Heart right ventricle (tissue), 16 donors: Measurements from ENCODE around the gene ABCA3. TPM values are rescaled to one million over a fixed set of nuclear protein-coding genes. Genes with fewer than 3 reads are reported as not detected.

Experiments used
- ATAC-seq, 8 donors: fragments of 200-7000 bp; cut with Tn5 transposase; one replicate each; pipeline ENCODE4 v1.9.1; 2020; ENCODE audit warnings: mild to moderate bottlenecking in 8 of 8, moderate library complexity in 8 of 8, moderate number of reproducible peaks in 1 of 8
- DNase-seq, 2 donors: peaks; one replicate each; pipeline ENCODE4 v3.0.0-alpha.2; 2020
- H3K27ac ChIP-seq, 10 donors: fragments of 200-600 bp; sonication (generic) in 2 of 10; one replicate each; pipeline versions ENCODE4 v1.5.0 to v1.8.0; 2020 to 2022; ENCODE audit warnings: mild to moderate bottlenecking in 3 of 10
- H3K27me3 ChIP-seq, 7 donors: fragments of 200-600 bp; one replicate each; pipeline ENCODE4 v1.8.0; 2021 to 2022; ENCODE audit warnings: mild to moderate bottlenecking in 2 of 7
- H3K36me3 ChIP-seq, 9 donors: fragments of 200-600 bp; sonication (generic) in 1 of 9; one replicate each; pipeline versions ENCODE4 v1.5.0 to v1.8.0; 2020 to 2022; ENCODE audit warnings: mild to moderate bottlenecking in 2 of 9
- H3K4me1 ChIP-seq, 9 donors: fragments of 200-600 bp; sonication (generic) in 1 of 9; one replicate each; pipeline versions ENCODE4 v1.5.0 to v1.8.0; 2020 to 2022; ENCODE audit warnings: mild to moderate bottlenecking in 4 of 9
- H3K4me3 ChIP-seq, 10 donors: fragments of 200-600 bp; sonication (generic) in 2 of 10; one replicate each; pipeline versions ENCODE4 v1.5.0 to v1.8.0; 2020 to 2022; ENCODE audit warnings: mild to moderate bottlenecking in 7 of 10, moderate library complexity in 2 of 10
- H3K9me3 ChIP-seq, 11 donors: fragments of 200-600 bp in 10 of 11; sonication (generic) in 2 of 11; one replicate each; pipeline versions ENCODE4 v1.5.0 to v1.8.0; 2013 to 2022; ENCODE audit warnings: mild to moderate bottlenecking in 2 of 11, control low read depth in 1 of 11, moderate library complexity in 1 of 11
- CTCF ChIP-seq, 9 donors: fragments of 200-600 bp; sonication (generic) in 2 of 9; IDR thresholded peaks; one replicate each; pipeline versions ENCODE4 v1.5.0 to v1.8.0; 2021 to 2022; ENCODE audit warnings: antibody characterized with exemption in 9 of 9, mild to moderate bottlenecking in 5 of 9, moderate library complexity in 1 of 9
- whole genome bisulfite sequencing, 2 donors: extraction: QIAGEN DNeasy Blood & Tissue Kit; methylation state at CpG; one replicate each; pipeline ENCODE4 v1.1.7; 2013; ENCODE audit warnings: inconsistent platforms in 1 of 2; 5-methylcytosine and 5-hydroxymethylcytosine counted together
- intact Hi-C, 10 donors: fragments of 100-400 bp; cut with DNase I; formaldehyde crosslinking; loops; one replicate each; pipeline versions ENCODE4 v1.11.1 to v1.14.2; 2022
- microRNA-seq, 2 donors: library from miRNA; unstranded; fragments of <30 nt; microRNA quantifications; one replicate each; pipeline ENCODE4 v1.2.0, GENCODE V29; 2021
- polyA plus RNA-seq, 2 donors: library from polyadenylated mRNA; stranded (reverse); fragments of 200-250 nt; gene quantifications; one replicate each; pipeline ENCODE4 v1.2.3, GENCODE V29; 2013
- total RNA-seq, 10 donors: library from RNA; stranded (reverse); fragmentation: NEBNext Ultra II Directional in 3 of 10; extraction: Animal tissue kit (Norgen Biotek cat#: 25700) in 3 of 10; gene quantifications; one replicate each; pipeline versions ENCODE4 v1.2.1 to v1.2.4, GENCODE V29; 2021 to 2023
- donor health status: Arrhythmogenic right ventricular cardiomyopathy.
- donor health status: ischemic (EF 13 %, LVEDD 7.1; RV severe dilation, severe dysfunction).
- donor health status: healthy with polysubstance abuse.
- donor health status: DM: no; HTN: yes; CAD: no.
- donor health status: DM: no; HTN: no; CAD: no.
- donor health status: ischemic (EF 25% LVEDD 6.9; RV normal size, moderate dysfunction).
- donor health status: ischemic (EF 25% LVEDD 5.7; RV mildly dilated, moderate dysfunction).
- donor health status: healthy.
- donor health status: DM: yes; HTN: yes; CAD: no.
- donor health status: Ischemic cardiomyopathy.
- donor health status: ischemic (EF 35%, LVEDD 5.7; RV mildly dilated, moderate dysfunction).
- donor health status: nonischemic (EF 11% LVEDD 7.7; RV severe dilation, severe dysfunction).
- donor health status: DM: yes; HTN: yes; CAD: no.
- donor health status: PGD.
- donor health status: ischemic (EF 29% LVEDD 5.4; RV normal size, mild dysfunction).
- donor health status: nonischemic (EF 23%, LVEDD 6.1; RV moderate dilation, normal function).

ABCA3 gene
- total and polyA plus RNA-seq, 12 donors = 4.9 to 12.5 (median 9.2) TPM

GRCh38 chr16:2228161-2228824, 112.2 kb downstream of the ABCA3 start:
- peaks cover 13 to 75% (median 38%) of the 10 kb centered on the region in 9 donors for H3K36me3 ChIP-seq
- no peak overlapping the region for H3K27ac ChIP-seq
- H3K27me3 ChIP-seq = no peaks in the 10 kb centered on the region
- peaks cover 10 to 27% (median 21%) of the 10 kb centered on the region in 9 donors for H3K4me1 ChIP-seq
- no peak overlapping the region for H3K4me3 ChIP-seq
- ATAC-seq = no peak
- no peak for DNase-seq
- intact Hi-C loops = no loop called here
- WGBS, 2 donors = 89 to 90% methylated on average over 24 to 25 of the region's 25 CpGs
- H3K9me3 ChIP-seq = no peaks in the 10 kb centered on the region
- TF ChIP-seq CTCF (IDR thresholded peaks at IDR 0.05) = no peak

- no peak overlapping the region for H3K4me3 ChIP-seq
- H3K27me3 ChIP-seq = no peaks in the 10 kb centered on the region
- no peak for TF ChIP-seq CTCF (IDR thresholded peaks at IDR 0.05)
- intact Hi-C loops = no loop called here
- no peak for ATAC-seq
- peaks cover 6 to 61% (median 24%) of the 10 kb centered on the region in 9 donors for H3K36me3 ChIP-seq
- 93 to 96% methylated on average over 6 of the region's 6 CpGs for WGBS, 2 donors
- peaks cover 10 to 32% (median 25%) of the 10 kb centered on the region in 9 donors for H3K4me1 ChIP-seq
- H3K9me3 ChIP-seq = no peaks in the 10 kb centered on the region
- DNase-seq = no peak
- peak overlapping the region in 1 of 10 donors; percentile 35 for H3K27ac ChIP-seq
Measured at GRCh38 chr16:2226918-2227317, 113.6 kb downstream of the ABCA3 start.

- no peak for ATAC-seq
- peak overlapping the region in 1 of 10 donors; percentile 35 for H3K27ac ChIP-seq
Measured at GRCh38 chr16:2226245-2226793, 114.2 kb downstream of the ABCA3 start.

More at GRCh38 chr16:2226245-2226793, 114.2 kb downstream of the ABCA3 start:
- no peaks in the 10 kb centered on the region for H3K9me3 ChIP-seq
- no peaks in the 10 kb centered on the region for H3K27me3 ChIP-seq
- no peak for TF ChIP-seq CTCF (IDR thresholded peaks at IDR 0.05)
- 71 to 74% methylated on average over 9 of the region's 9 CpGs for WGBS, 2 donors
- intact Hi-C loops = no loop called here
- H3K4me1 ChIP-seq = peaks cover 10 to 32% (median 25%) of the 10 kb centered on the region in 9 donors
- no peak overlapping the region for H3K4me3 ChIP-seq
- DNase-seq = no peak
- peaks cover 2 to 55% (median 23%) of the 10 kb centered on the region in 9 donors for H3K36me3 ChIP-seq

Small RNA genes lying within 50 kb of the gene (microRNA-seq; reads per million reads assigned to microRNA genes)
- gene MIR3677 (0 reads per million in 2 donors), gene MIR4717 (0 to 0.51 reads per million in 2 donors)

Other genes starting within 250 kb of the ABCA3 start
- 100 to 1,000 TPM in 6 of 10 donors, 10 to 100 TPM in 4; 79.3 to 122 (median 104) TPM for gene PKD1, start 204.8 kb downstream of the ABCA3 start, total RNA-seq
- gene PKD1, start 204.8 kb downstream of the ABCA3 start, polyA plus RNA-seq = 100 to 1,000 TPM in 1 of 2 donors, 10 to 100 TPM in 1; 76.7 to 114 TPM
- 1 to 10 TPM in 8 of 10 donors, under 1 TPM in 2; 0.74 to 4.3 (median 1.6) TPM for gene RAB26, start 192.1 kb downstream of the ABCA3 start, total RNA-seq
- 1 to 10 TPM in 1 of 2 donors, under 1 TPM in 1; 0.26 to 6.4 TPM for gene RAB26, start 192.1 kb downstream of the ABCA3 start, polyA plus RNA-seq
- gene TRAF7, start 184.9 kb downstream of the ABCA3 start, total RNA-seq = 10 to 100 TPM; 16.9 to 44.9 (median 23.8) TPM
- gene TRAF7, start 184.9 kb downstream of the ABCA3 start, polyA plus RNA-seq = 10 to 100 TPM; 14.6 to 28.2 TPM
- gene CASKIN1, start 144.1 kb downstream of the ABCA3 start, total RNA-seq = 1 to 10 TPM in 5 of 10 donors, under 1 TPM in 5; 0.24 to 6.0 (median 1.1) TPM
- gene CASKIN1, start 144.1 kb downstream of the ABCA3 start, polyA plus RNA-seq = 1 to 10 TPM in 1 of 2 donors, under 1 TPM in 1; 0.33 to 3.4 TPM
- 10 to 100 TPM; 19.3 to 28.8 (median 23.6) TPM for gene MLST8, start 135.3 kb downstream of the ABCA3 start, total RNA-seq
- gene MLST8, start 135.3 kb downstream of the ABCA3 start, polyA plus RNA-seq = 10 to 100 TPM; 38.8 to 43.1 TPM
- 10 to 100 TPM in 1 of 10 donors, 1 to 10 TPM in 9; 4.3 to 15.6 (median 7.2) TPM for gene BRICD5, start 129.9 kb downstream of the ABCA3 start, total RNA-seq
- 10 to 100 TPM; 14.7 to 31.7 TPM for gene BRICD5, start 129.9 kb downstream of the ABCA3 start, polyA plus RNA-seq
- 10 to 100 TPM; 21.1 to 48.3 (median 25.7) TPM for gene PGP, start 125.9 kb downstream of the ABCA3 start, total RNA-seq
- gene PGP, start 125.9 kb downstream of the ABCA3 start, polyA plus RNA-seq = 10 to 100 TPM; 31.3 to 33.1 TPM
- 10 to 100 TPM in 7 of 10 donors, 1 to 10 TPM in 3; 8.4 to 16.3 (median 10.7) TPM for gene E4F1, start 117.1 kb downstream of the ABCA3 start, total RNA-seq
- 10 to 100 TPM; 22.0 to 34.8 TPM for gene E4F1, start 117.1 kb downstream of the ABCA3 start, polyA plus RNA-seq
- gene DNASE1L2, start 104.3 kb downstream of the ABCA3 start, total RNA-seq = under 1 TPM in 9 of 10 donors, not detected in 1; 0.15 to 0.44 (median 0.30) TPM
- gene DNASE1L2, start 104.3 kb downstream of the ABCA3 start, polyA plus RNA-seq = 1 to 10 TPM in 1 of 2 donors, under 1 TPM in 1; 0.49 to 1.2 TPM
- gene ECI1, start 89.1 kb downstream of the ABCA3 start, total RNA-seq = 100 to 1,000 TPM; 118 to 243 (median 153) TPM
- gene ECI1, start 89.1 kb downstream of the ABCA3 start, polyA plus RNA-seq = 100 to 1,000 TPM; 256 to 491 TPM
- gene RNPS1, start 72.6 kb downstream of the ABCA3 start, total RNA-seq = 100 to 1,000 TPM; 103 to 128 (median 118) TPM
- gene RNPS1, start 72.6 kb downstream of the ABCA3 start, polyA plus RNA-seq = 100 to 1,000 TPM in 1 of 2 donors, 10 to 100 TPM in 1; 61.7 to 136 TPM
- 1 to 10 TPM in 6 of 10 donors, under 1 TPM in 4; 0.62 to 3.4 (median 1.1) TPM for gene CCNF, start 88.7 kb upstream of the ABCA3 start, total RNA-seq
- gene CCNF, start 88.7 kb upstream of the ABCA3 start, polyA plus RNA-seq = under 1 TPM; 0.51 to 0.93 TPM
- gene TEDC2, start 119.4 kb upstream of the ABCA3 start, total RNA-seq = 1 to 10 TPM in 4 of 10 donors, under 1 TPM in 6; 0.47 to 1.9 (median 0.95) TPM
- gene TEDC2, start 119.4 kb upstream of the ABCA3 start, polyA plus RNA-seq = 1 to 10 TPM in 1 of 2 donors, under 1 TPM in 1; 0.29 to 2.3 TPM
- gene NTN3, start 130.6 kb upstream of the ABCA3 start, total RNA-seq = under 1 TPM in 3 of 10 donors, not detected in 7; 0.12 to 0.18 (median 0.17) TPM
- gene NTN3, start 130.6 kb upstream of the ABCA3 start, polyA plus RNA-seq = not detected
- 10 to 100 TPM in 4 of 10 donors, 1 to 10 TPM in 6; 6.2 to 14.9 (median 9.2) TPM for gene TBC1D24, start 134.4 kb upstream of the ABCA3 start, total RNA-seq
- gene TBC1D24, start 134.4 kb upstream of the ABCA3 start, polyA plus RNA-seq = 1 to 10 TPM; 3.4 to 5.4 TPM
- gene ATP6V0C, start 173.2 kb upstream of the ABCA3 start, total RNA-seq = 100 to 1,000 TPM; 104 to 209 (median 130) TPM
- gene ATP6V0C, start 173.2 kb upstream of the ABCA3 start, polyA plus RNA-seq = 100 to 1,000 TPM in 1 of 2 donors, 10 to 100 TPM in 1; 58.5 to 243 TPM
- gene AMDHD2, start 179.6 kb upstream of the ABCA3 start, total RNA-seq = 10 to 100 TPM in 5 of 10 donors, 1 to 10 TPM in 5; 7.1 to 20.1 (median 9.4) TPM
- 10 to 100 TPM; 12.2 to 20.8 TPM for gene AMDHD2, start 179.6 kb upstream of the ABCA3 start, polyA plus RNA-seq
- not detected for gene CEMP1, start 190.7 kb upstream of the ABCA3 start, total RNA-seq
- gene CEMP1, start 190.7 kb upstream of the ABCA3 start, polyA plus RNA-seq = under 1 TPM; 0.20 to 0.44 TPM
- gene PDPK1, start 197.3 kb upstream of the ABCA3 start, total RNA-seq = 10 to 100 TPM; 31.3 to 47.7 (median 38.3) TPM
- 10 to 100 TPM; 11.0 to 17.4 TPM for gene PDPK1, start 197.3 kb upstream of the ABCA3 start, polyA plus RNA-seq